Type B pancreatic cell (in vitro differentiated cells): Measurements from ENCODE around the gene MAP2K3. TPM values are rescaled to one million over a fixed set of nuclear protein-coding genes. Genes with fewer than 3 reads are reported as not detected.
A peak's percentile ranks its signal among the peaks of the same experiment; 100 is the strongest.

Source experiments
- DNase-seq: peaks from one replicate; pipeline ENCODE4 v3.0.0; 2021; ENCODE audit warnings: mixed read lengths; ENCODE audit not compliant: unreplicated experiment; ENCODE audit errors: extremely low spot score
- H3K27ac Mint-ChIP-seq: 2 replicates; pipeline ENCODE4 v1.8.0; 2021; ENCODE audit warnings: mild to moderate bottlenecking, mixed read lengths
- H3K27me3 Mint-ChIP-seq: 2 replicates; pipeline ENCODE4 v1.8.0; 2021; ENCODE audit warnings: mixed read lengths
- H3K36me3 Mint-ChIP-seq: 2 replicates; pipeline ENCODE4 v1.8.0; 2021; ENCODE audit warnings: mixed read lengths
- H3K4me1 Mint-ChIP-seq: one replicate; pipeline ENCODE4 v1.8.0; 2021; ENCODE audit warnings: mixed read lengths; ENCODE audit not compliant: unreplicated experiment
- H3K4me3 Mint-ChIP-seq: 2 replicates; pipeline ENCODE4 v1.8.0; 2021; ENCODE audit warnings: mild to moderate bottlenecking, mixed read lengths
- H3K9me3 Mint-ChIP-seq: 2 replicates; pipeline ENCODE4 v1.8.0; 2021; ENCODE audit warnings: mixed read lengths
- CTCF ChIP-seq: fragments of 200-600 bp; sonication (generic); conservative IDR thresholded peaks from 2 replicates; pipeline ENCODE4 v1.5.0; 2021; ENCODE audit warnings: antibody characterized with exemption, mild to moderate bottlenecking
- total RNA-seq: library from RNA; stranded (reverse); gene quantifications from 2 replicates; pipeline ENCODE4 v1.2.1, GENCODE V29; 2021; ENCODE audit warnings: low replicate concordance

MAP2K3 gene
- total RNA-seq, 1 donor from 2014 or later: 23.6 TPM

GRCh38 chr17:21356537-21357127 lies 72.1 kb downstream of the MAP2K3 start:
- DNase-seq: no peak
- Mint-ChIP-seq H3K27me3 (peaks cover 13% of the 10 kb centered on the region), H3K27ac (no peak overlapping the region), H3K4me3 (no peak overlapping the region), H3K4me1 (peaks cover 36% of the 10 kb centered on the region), H3K36me3 (no peaks in the 10 kb centered on the region), H3K9me3 (no peaks in the 10 kb centered on the region)
- TF ChIP-seq CTCF: no peak

DNA sequence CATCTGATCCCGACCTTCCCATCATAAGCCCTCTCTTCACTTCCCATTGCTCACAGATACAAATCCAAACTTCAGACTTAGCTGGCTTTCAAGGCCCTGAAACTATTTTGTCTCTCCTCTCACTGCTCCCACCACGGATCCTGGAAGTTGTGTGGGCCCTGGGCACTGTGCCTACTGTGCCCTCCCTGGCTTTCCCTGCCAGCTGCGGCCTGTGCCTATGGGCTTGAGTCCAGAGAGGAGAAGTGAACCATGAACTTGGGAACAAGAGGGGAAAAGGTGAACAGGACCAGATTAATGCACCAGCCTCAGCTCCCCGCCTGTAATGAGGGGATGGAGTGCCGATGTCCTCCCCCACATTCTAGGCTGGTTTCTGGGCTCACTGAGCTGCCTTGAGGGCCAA lies 72.8 kb downstream of the MAP2K3 start:
- no peaks in the 10 kb centered on the region for H3K9me3 Mint-ChIP-seq
- H3K27ac Mint-ChIP-seq: no peak overlapping the region
- H3K4me1 Mint-ChIP-seq: peaks cover 36% of the 10 kb centered on the region
- peaks cover 13% of the 10 kb centered on the region for H3K27me3 Mint-ChIP-seq
- H3K4me3 Mint-ChIP-seq: no peak overlapping the region
- no peak for DNase-seq
- TF ChIP-seq CTCF: no peak
- H3K36me3 Mint-ChIP-seq: no peaks in the 10 kb centered on the region

- no peaks in the 10 kb centered on the region for H3K36me3 Mint-ChIP-seq
- DNase-seq: no peak
- H3K4me1 Mint-ChIP-seq: peaks cover 36% of the 10 kb centered on the region
- TF ChIP-seq CTCF: no peak
- H3K27ac Mint-ChIP-seq: peak overlapping the region; percentile 14
- no peaks in the 10 kb centered on the region for H3K9me3 Mint-ChIP-seq
- H3K27me3 Mint-ChIP-seq: peaks cover 13% of the 10 kb centered on the region
- peak overlapping the region; percentile 13 for H3K4me3 Mint-ChIP-seq
Observed at GRCh38 chr17:21357696-21358656, 73.5 kb downstream of the MAP2K3 start.

DNA sequence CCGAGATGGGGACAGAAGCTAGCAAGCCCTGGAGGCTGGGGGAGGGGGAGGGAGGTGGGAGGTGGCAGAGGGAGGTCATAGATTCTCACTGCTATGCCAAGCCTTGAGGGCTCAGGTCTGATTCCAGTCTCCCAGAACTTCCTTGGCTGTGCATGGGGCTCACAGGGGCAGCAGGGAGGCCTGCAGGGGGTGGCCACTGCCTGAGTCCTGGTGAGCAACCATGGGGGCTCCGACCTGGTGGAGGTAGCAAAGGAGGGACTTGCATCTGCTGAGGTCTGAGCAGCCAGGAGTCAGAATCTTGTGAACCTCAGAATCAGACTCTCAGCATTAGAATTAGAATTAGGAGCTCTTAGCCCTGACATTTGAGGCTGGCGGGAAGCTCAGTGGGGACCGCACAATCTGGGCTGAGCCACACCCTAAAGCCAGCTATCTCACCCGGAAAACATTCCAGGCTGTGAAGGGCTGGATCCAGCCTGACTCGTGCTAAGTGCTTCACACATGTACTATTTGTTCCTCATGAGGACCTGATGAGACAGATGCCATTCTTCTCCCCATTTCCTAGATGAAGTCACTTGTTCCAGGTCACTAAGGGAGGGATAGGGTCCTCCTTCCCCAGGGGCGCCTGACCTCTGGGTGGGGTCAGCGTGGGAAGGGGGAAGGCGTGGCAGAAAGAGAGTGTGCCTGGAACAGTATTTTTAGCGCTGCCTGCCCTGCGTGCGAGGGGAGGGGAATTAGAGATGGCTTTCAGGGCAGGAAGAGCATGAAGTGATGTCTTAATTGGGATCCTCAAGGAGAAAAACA lies 74.4 kb downstream of the MAP2K3 start:
- H3K4me3 Mint-ChIP-seq: no peak overlapping the region
- peak overlapping the region; percentile 60 for H3K27ac Mint-ChIP-seq
- peaks cover 13% of the 10 kb centered on the region for H3K27me3 Mint-ChIP-seq
- peaks cover 30% of the 10 kb centered on the region for H3K4me1 Mint-ChIP-seq
- H3K36me3 Mint-ChIP-seq: no peaks in the 10 kb centered on the region
- DNase-seq: no peak
- no peaks in the 10 kb centered on the region for H3K9me3 Mint-ChIP-seq
- no peak for TF ChIP-seq CTCF

DNA sequence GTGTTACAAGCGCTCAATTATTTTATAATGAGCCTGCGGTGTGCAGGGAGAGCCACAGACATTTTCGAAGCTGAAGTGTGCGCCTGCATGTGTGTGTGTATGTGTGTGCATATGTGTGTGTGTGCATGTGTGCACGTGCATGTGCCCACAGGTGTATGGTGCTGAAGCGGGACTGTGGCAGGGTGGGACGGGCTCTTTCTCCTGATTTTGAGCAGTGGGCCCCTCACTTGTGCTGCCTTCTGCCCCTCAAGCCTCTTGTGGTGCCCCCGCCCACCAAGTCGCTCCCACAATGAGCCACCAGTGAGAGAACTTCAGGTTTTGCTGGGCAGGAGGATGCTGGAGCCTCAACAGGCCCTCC lies 75.0 kb downstream of the MAP2K3 start:
- H3K9me3 Mint-ChIP-seq: no peaks in the 10 kb centered on the region
- peaks cover 28% of the 10 kb centered on the region for H3K4me1 Mint-ChIP-seq
- no peaks in the 10 kb centered on the region for H3K36me3 Mint-ChIP-seq
- TF ChIP-seq CTCF: no peak
- no peak overlapping the region for H3K4me3 Mint-ChIP-seq
- peaks cover 13% of the 10 kb centered on the region for H3K27me3 Mint-ChIP-seq
- no peak overlapping the region for H3K27ac Mint-ChIP-seq
- no peak for DNase-seq
